ENCODE measurements around the gene SLC6A5. TPM values are rescaled to one million over a fixed set of nuclear protein-coding genes. Genes with fewer than 3 reads are reported as not detected.
A peak's percentile ranks its signal among the peaks of the same experiment; 100 is the strongest.

SLC6A5 gene
- total RNA-seq, 1 donor from 2014 or later, result not detected

- no peak for DNase-seq
Observed at GRCh38 chr11:20597154-20597679, 2.2 kb upstream of the SLC6A5 start.

GRCh38 chr11:20597680-20598484, 1.5 kb upstream of the SLC6A5 start:
- no peak for DNase-seq

- no peak for DNase-seq
Observed at GRCh38 chr11:20598492-20598891, 916 bp upstream of the SLC6A5 start.

- DNase-seq, result no peak
Observed at GRCh38 chr11:20600020-20600346, 575 bp downstream of the SLC6A5 start.

- DNase-seq, result no peak
Observed at GRCh38 chr11:20600551-20600950, 1.1 kb downstream of the SLC6A5 start.

GRCh38 chr11:20601221-20601914, 2.0 kb downstream of the SLC6A5 start:
- DNase-seq, result no peak

GRCh38 chr11:20604295-20604803, 4.9 kb downstream of the SLC6A5 start:
- no peak for DNase-seq

- no peak for DNase-seq
Observed at GRCh38 chr11:20604864-20605601, 5.6 kb downstream of the SLC6A5 start.

- DNase-seq, result no peak
Observed at GRCh38 chr11:20605602-20606091, 6.2 kb downstream of the SLC6A5 start.

GRCh38 chr11:20608934-20609333, 9.5 kb downstream of the SLC6A5 start:
- DNase-seq, result no peak

GRCh38 chr11:20609727-20610707, 10.6 kb downstream of the SLC6A5 start:
- peak; percentile 79 for DNase-seq

GRCh38 chr11:20610825-20611224, 11.4 kb downstream of the SLC6A5 start:
- no peak for DNase-seq

GRCh38 chr11:20611445-20611844, 12.0 kb downstream of the SLC6A5 start:
- no peak for DNase-seq

GRCh38 chr11:20611892-20612291, 12.5 kb downstream of the SLC6A5 start:
- DNase-seq, result no peak

- DNase-seq, result no peak
Observed at GRCh38 chr11:20612416-20612815, 13.0 kb downstream of the SLC6A5 start.

- no peak for DNase-seq
Observed at GRCh38 chr11:20616920-20617319, 17.5 kb downstream of the SLC6A5 start.

GRCh38 chr11:20617346-20618005, 18.1 kb downstream of the SLC6A5 start:
- DNase-seq, result no peak

GRCh38 chr11:20618083-20618482, 18.7 kb downstream of the SLC6A5 start:
- no peak for DNase-seq

GRCh38 chr11:20620988-20621387, 21.6 kb downstream of the SLC6A5 start:
- DNase-seq, result no peak

- no peak for DNase-seq
Observed at GRCh38 chr11:20621679-20622078, 22.3 kb downstream of the SLC6A5 start.

GRCh38 chr11:20623252-20623651, 23.8 kb downstream of the SLC6A5 start:
- DNase-seq, result no peak

Data from dermis blood vessel endothelial cell (primary cell).